Measurements from ENCODE around the gene NTN1.

The NTN1 gene

DNA sequence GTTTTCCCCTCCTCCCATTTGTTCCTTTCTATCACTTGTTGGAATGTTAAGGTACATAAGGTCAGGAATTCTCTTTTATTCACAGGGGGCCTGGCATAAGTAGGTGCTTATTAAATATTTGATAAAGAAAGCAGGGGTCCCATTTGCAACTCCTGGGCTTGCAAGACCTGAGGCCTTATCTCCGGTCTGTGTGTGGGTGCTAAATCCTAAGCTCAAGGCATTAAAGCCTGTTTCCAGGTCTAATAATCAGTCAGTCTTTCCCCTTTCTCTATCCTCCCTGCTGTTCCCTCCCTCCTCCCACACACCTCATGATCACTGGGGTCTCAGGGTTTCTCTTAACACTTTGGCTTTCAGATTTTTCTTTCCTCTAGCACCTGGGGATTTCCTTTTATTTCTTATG, 17.1 kb downstream of the NTN1 start:
- no peak for DNase-seq

DNA sequence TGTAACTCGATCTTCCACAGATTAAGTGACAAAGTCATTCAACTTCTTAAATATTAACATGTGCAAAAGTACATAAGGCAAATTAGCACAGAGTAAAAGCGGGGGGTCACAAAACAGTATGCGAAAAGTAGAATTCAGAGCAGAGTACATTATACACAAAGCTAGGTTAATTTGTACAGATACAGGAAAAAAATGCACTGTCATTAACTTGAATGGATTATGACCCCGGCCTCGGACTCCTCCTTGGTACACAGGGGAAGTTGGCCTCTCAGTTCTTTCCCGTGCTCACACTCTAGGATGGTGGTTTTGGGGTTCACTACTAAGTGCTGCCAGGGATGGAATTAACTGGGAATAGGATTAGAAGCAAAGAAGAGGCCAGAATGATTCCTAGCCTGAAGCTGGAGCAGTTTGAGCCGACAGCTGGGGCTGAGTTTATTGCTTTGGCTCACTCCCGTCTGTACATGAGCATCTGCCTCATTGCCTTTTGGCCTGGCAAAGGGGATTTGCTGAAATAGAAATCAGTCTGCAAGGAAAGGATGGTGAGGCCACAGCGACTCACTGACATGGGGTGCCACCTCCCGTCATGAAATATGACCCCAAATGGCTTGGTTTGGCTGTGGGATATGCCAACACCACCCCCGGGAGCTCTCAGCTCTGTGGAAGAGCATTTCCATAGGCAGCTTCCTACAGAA, 23.6 kb downstream of the NTN1 start:
- DNase-seq = peak; percentile 46

DNA sequence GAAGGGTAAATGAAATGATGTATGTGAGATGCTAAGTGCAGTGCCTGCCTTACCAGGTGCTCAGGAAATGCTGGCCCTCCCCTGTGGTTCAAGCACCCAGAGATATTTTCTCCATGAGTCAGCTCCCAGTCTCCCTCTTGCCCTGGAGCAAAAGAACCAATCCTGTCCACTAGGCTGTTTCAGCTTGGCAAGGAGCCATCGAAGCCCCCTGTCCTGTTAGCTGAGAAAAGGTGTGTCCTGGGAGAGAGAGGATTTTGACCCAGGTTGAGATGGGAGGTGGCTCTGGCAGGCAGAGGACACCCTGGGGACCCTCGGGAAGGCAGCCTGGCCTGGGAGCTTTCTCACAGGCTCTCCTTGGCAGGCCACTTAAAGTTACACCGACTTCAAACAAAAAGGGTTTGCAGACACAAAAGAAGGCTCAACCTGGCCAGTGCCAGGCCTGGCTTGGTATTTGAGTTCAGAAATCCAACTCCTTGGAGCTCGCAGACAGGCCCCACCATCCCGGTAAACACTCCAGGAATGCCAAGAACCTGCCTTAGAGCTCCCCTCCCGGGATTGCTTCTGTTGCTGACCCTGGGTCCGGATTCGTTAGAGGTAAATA, 29.6 kb downstream of the NTN1 start:
- DNase-seq = no peak

DNA sequence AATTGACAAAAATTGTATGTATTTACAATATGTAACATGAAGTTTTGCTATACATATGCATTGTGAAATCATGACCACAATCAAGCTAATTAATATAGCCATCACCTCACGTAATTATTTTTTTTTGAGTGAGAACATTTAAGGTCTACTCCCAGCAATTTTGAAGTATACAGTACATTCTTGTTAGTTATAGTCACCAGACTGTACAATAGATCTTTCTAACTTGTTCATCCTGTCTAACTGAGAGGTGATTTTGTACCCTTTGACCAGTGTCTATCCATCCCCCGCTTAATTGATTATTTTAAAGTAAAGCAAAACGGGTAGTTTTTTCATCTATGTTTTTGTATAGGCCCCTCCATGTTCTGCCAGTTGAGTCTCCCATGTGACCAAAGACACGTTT, 30.3 kb downstream of the NTN1 start:
- DNase-seq = no peak

DNA sequence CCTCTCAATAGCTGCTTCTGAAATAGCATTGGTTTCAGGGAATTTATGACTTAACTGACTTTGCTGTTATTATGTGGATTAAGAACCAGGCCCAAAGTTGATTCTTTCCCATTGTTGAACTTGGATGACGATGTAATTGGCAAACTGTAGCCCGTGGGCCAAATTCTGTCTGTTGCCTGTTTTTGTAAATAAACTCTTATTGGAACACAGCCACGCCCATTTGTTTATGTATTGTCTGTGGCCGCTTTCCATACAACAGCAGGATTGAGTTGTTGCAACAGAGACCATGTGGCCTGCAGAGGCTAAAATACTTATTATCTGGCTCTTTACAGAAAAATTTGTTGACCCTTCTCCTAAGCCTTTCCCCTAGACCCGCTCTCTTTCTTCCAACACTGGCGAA, 31.6 kb downstream of the NTN1 start:
- no peak for DNase-seq

DNA sequence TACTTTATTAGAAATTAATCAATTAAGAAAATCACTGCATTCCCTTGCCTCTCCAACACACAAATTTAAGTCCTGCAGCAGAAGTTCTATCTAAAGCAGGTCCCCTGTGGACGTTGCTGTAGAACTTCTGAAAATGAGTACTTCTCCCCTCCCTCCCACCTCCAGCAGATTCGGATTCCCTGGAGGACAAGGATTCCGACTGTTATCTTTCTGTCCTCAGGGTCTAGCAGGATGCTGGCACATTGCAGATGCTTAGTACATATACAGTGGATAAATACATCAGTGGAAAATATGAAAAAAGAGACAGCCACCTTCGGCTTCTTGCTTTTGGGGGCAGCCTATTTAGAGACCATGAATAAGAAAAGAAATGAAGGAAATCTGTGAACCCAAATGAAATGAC, 32.1 kb downstream of the NTN1 start:
- DNase-seq = no peak

DNA sequence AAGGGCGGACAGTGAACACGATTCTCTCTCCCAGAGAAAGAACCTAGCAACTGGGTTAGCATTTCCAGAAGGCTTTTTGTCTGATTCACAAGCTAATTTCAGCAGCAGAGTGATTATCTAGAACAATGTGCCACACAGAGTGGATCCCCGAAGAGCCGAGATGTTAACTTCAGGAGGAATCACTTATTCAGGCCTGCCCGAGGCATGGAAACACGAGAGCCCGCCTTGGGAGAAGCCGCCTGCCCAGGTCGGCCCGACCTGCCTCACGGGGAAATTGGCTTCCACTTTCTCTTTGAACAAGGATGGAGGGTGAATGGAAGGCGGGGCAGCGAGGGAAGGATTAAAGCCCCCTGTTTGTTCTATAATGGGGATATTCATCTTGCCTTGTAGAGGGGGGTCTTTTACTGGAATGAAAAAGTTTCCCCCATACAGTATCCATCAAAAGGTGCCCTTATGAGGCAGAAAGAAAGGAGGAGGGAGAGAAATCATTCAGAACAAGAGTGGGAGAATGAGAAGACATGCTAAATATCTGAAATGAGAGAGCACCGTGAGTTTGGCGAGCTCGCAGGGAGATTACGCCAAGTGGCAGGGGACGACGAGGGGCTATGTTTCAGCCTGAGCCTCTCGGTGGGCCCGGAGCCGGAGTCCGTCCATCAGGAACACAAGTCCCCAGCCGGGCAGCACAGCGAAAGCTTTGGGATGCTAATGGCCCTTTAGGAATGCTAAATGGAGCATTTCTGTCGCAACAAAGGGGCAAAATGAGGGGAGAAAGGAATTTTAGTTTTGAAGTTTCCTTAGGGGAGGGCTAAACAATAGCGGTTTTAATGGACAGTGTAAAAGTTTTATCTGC, 33.0 kb downstream of the NTN1 start:
- DNase-seq = no peak

DNA sequence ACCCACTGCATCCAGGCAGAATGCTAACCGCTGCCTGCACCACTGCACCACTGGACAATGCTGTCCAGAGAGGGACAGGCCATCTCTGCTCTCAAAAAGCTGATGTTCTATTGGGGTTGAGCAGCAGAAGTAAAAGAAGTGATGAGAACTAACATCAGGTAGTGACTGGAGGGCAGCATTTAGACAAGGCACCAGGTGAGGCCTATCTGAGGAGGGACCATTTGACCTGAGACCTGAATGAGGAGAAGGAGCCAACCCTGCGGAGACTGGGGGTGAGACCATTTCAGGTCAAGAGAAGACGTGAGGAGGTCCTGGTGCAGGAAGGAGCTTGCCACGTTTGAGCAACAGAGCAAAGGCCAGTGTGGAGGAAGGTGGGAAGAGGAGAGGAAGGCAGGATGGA, 34.0 kb downstream of the NTN1 start:
- no peak for DNase-seq

DNA sequence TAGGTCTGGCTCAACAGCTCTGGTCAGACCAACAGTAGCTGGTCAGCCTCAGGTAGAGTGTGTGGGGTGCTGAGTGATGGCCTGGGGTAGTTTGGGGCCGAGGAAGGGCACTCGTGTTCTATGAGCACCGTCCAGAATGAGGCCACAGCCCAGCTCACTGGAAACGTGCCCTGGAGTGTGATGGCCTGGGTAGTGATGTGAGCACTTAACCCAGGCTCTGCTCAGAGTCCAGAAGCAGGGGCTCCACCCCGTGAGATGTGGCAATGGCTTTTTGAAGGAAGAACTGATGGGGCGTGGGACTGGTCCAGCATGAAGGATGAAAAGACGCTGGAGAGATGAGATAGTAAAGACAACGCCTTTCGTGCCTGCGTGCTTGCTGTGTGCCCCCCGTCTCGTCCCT, 35.3 kb downstream of the NTN1 start:
- no peak for DNase-seq

DNA sequence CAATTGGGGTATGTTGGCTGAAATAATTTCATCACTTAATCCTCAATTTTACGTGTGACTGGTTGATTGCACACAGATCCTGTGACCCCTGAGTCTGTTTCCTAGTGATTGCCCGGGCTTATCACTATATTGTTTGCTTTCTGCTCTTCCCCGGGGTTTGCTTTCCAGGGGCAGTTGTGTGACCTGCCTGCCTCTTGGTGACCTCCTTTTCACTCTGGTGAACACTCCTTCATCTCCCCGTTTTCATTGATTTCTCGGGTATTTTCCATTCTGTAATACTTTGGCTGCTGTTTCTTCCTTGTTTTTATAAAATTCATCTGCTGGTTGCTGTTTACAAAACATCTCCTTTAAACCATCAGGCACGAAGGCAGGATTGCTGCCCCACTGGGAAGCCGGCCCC, 36.0 kb downstream of the NTN1 start:
- DNase-seq = no peak

DNA sequence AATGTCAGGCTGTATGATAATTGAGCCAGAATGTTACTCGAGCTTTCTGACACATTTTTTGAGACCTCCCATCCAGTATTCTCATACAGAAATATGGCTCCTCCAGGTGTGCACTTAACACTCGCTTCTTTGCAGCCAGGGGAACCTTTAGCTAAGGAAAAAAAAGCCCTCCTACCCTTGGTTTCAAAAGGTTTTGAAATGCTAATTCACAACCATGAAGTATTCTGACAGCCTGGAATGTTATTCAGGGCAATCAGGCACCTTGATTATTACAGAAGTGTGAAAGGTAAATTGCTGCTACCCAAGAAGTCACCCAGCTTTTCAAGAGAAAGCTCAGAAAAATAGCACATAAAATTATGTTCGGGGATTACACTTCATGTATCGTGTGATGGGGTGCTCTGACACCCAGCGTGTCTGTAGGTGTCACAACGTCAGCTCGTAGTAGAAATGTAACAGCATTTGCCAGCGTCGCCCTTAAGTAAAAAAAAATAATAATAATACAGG, 41.1 kb downstream of the NTN1 start:
- no peak for DNase-seq

DNA sequence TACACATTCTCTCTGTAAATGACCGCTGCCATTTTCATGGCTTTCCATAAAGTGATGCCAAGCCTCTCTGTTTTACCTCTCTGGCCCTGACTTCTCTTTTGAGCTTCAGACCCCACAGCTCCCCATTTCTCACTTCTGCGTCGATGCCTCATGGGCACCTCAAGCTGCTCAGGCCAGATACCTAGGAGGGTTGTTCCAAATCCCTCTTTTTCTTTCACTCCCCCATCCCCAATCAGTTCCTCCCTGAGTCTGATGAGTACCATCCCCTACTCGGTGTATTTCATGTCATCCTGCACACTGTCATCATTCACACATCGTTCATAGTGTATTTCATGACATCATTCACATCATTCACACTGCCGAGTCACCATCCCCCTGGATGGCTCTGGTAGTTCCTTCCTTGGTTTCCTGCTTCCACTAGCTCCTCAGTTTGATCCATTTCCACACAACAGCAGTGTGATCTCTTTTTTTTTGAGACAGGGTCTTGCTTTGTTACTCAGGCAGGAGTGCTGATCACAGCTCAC, 43.1 kb downstream of the NTN1 start:
- no peak for DNase-seq

DNA sequence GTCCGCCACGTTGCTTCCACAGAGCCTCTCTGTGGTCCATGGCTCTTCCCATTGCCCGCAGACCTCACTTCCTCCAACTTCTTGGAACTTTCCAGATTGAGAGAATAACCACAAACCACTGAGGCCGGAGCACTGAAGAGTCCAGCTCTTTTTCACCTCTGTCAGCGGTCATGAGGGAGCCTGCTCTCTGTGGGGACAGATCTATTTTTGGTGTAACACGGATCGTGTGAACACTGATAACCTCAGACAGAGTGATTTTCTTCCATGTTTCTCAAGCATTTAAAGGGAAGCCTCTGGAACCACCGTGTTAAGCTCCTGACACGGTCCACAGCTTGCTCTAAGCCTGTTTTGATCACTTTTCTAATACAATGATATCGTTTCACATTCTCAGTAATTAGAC, 49.7 kb downstream of the NTN1 start:
- no peak for DNase-seq

DNA sequence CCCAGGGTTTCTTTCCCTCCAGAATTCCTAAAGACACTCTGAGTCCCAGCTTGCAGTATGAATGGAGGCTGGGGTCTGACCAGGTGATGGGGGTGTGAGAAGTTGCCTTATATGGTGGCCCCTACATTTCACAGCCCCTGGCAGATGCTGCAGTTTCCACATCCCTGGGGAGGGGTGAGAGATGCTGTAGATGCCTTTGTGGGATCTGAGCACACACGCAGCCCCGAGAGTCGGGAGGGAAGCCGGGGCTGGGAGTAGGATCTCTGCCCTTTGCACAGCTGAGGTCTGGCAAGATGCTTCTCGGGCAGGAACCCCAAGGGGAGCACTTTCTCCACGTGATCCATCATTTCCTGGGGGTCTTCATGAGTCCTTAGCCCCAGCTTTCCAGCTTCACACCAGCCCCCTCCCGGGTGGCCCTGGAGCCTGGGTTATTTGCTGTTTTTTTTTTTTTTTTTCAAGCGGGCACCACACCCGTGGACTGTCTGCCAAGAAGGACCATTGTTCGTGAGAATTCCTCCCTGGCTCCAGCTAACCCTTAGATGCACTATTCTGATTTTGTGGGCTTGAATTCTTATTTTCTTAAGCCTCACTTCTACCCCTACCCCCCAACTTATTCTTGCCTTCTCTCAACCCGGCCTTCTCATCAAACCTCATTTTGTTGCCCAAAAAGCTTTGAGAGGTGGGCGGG, 50.6 kb downstream of the NTN1 start:
- DNase-seq = no peak

DNA sequence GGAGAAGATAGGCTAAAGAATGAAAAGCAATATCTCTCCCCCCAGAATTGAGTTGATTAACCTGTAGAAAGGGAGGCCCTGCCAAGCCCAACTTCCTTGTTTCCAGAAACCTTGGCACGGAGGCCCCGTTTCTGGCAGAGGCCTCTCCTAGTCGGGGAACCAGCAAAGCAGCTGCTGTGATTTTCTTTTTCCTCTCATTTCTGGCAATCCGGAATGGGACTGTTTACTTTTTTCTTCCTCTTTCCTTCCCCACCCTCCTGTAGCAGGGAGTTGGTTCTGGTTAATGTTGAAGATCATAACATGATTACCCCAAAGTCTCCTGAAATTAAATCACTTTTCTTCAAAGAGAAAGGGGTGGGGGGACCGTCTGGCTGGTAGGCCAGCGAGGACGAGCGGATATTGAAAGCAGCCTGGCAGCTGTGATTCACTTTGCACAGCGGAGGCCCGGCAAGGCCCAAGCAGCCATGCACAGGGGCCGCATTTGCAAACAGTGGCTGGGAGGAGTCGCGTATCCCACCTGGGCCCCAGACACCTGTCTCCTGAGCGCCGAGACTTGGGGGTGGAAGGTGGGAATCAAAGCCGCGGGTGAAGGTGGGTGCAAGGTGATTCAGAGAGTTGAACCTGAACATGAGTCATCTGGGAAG, 51.5 kb downstream of the NTN1 start:
- no peak for DNase-seq

DNA sequence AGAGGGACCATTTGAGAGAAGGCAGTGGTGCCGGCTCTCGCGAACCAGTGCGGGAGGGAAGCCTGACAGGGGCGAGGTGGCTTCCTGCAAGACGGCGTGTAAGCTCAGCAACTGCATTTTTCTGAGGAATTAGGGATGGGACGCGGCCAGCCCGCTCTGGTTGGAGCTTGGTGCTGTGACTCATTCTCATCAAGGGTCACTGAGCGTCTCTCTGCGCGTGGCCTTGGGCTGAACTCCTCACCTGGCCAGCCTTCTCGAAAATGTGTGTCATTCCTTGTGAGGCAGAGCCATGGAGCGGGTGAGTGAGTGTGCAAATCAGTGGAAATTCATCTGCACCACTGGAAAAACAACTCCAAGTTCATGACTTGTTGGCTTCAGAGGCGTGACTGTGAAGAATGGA, 52.8 kb downstream of the NTN1 start:
- DNase-seq = no peak

DNA sequence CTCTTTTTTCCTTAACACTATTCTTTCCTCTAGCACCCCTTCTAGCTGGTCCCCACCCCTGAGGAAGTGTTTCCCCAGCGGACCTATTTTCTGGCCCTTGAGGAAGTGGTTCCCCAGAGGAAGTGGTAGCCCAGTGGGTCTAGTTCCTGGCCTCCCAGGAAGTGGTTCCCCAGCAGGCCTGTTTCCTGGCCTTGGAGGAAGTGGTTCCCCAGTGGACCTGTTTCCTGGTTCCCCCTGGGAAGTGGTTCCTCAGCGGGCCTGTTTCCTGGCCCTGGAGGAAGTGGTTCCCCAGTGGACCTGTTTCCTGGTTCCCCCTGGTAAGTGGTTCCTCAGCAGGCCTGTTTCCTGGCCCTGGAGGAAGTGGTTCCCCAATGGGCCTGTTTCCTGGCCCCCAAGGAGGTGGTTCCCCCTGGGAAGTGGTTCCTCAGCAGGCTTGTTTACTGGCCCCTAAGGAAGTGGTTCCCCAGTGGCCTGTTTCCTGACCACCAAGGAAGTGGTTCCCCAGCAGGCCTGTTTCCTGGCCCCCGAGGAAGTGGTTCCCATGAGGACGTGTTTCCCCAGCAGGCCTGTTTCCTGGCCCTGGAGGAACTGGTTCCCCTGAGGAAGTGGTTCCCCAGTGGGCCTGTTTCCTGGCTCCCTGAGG, 58.3 kb downstream of the NTN1 start:
- DNase-seq = no peak

DNA sequence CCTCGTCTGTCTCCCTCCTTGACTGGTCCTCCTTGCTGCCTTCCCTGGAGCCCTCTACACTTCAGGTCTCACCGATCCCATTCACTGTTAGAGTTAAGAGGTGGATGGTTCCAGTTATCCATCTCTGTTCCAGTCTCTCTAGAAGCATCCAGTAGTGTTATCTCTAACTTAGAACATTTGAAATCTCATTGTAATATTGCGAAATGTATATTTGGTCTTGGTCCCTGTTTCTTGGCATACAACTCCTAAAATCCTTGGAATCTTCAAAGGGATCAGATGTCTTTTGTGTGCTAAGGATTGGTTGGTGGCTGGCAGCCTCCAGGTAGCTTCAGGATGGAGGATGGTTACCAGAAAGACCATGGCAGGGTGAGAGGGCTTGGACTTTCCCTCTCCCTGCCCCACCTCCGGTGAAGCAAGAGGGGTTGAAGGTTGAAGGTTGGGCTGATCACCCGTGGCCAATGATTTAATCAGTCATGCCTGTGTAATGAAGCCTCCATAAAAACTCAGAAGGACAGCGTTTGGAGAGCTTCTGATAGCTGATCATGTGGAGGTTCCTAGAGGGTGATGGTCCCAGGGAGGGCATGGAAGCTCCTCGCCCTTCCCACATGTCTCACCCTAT, 59.1 kb downstream of the NTN1 start:
- DNase-seq = no peak

DNA sequence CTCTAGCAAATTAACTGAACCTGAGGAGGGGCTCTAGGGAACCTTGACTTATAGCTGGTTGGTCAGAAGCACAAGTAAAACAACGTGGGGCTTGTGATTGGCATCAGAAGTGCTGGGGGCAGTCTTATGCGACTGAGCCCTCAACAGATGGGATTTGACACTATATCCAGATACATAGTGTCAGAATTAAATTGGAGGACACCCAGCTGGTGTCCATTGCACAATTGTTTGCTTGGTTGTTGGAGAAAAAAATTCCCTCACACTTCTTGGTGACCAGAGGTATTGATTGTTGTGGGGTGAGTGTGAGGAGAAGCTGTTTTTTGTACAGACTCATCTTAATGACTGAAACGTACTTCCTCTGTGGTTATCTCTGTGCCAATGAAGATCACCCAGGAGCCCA, 59.7 kb downstream of the NTN1 start:
- no peak for DNase-seq

DNA sequence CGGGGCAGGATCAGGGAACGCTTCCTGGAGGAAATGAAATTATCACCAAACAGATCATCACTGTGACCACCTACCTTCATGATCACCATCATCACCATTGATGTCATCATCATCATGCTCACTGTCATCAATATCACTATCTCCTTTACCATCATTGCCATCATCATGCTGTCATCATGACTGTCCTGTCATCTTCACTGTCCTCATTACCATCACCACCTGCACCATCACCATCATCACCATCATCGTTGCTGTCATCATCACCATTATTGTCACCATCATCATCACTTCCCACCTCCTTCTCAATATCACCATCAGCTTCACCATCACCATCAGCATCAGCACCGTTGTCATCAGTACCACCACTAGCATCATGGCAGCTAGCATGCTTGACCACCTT, 65.3 kb downstream of the NTN1 start:
- DNase-seq = no peak

DNA sequence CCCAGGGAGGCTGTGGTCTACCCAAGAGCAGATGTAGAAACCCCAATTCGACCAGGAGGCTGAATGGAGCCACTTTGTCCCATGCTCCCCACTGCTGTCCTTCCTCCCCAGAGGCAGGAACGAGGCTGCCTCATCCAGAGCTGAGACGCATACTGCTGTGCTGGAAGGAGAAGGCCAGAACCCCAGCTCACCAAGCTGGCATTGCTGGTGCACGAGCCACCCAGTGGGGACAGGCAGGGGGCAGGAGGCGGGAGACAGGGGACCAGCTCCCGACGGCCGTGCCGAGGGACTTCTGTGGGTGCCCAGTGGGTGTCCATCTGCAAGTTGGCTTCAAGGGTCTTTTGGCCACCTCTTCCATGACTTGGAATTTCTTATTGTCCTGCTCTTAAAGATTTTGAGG, 66.6 kb downstream of the NTN1 start:
- DNase-seq = no peak

DNA sequence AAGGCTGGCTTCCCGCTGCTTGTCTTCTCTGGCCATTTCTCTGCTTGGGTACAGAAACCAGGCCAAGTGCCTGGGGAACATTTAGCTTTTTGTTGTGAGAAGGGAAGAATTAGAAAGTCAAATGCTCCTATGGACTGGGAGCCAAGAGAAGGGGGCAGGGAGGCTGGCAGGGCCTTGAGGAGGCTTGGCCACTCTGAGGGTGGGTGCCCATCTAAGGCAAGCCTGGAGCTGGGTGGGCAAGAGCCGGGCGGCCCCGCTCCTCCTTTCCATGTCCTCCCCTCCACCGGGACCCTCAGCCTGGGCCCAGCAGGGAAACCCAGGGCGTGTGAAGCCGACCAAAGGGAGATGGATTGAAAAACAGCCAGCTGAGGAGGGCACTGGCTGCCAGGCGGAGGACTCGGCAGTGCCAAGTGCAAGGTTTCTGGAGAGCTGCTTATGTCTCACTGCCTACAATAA, 69.4 kb downstream of the NTN1 start:
- DNase-seq = no peak

Data from NCI-H524 treated with DMSO at 0.1 percent for 48 hours (cell line).